Activated CD4-positive, alpha-beta memory T cell treated with anti-CD3 and anti-CD28 coated beads, Interleukin-2, amount 10 ng/mL, durations not matched to agents 7 days and 5 days (primary cell): Measurements from ENCODE around the gene ERN2. TPM values are rescaled to one million over a fixed set of nuclear protein-coding genes. Genes with fewer than 3 reads are reported as not detected.

Experiments
- CTCF ChIA-PET: fragments of 350-600 bp; sonication (Branson Sonifier 250); formaldehyde crosslinking; loops from one replicate; lab custom pipeline; 2021; ENCODE audit warnings: antibody characterized with exemption, inconsistent platforms; lab: Charles Lee
- POLR2A ChIA-PET: fragments of 350-600 bp; sonication (Branson Sonifier 250); formaldehyde crosslinking; loops from one replicate; lab custom pipeline; 2021; ENCODE audit warnings: antibody characterized with exemption; lab: Charles Lee
- DNase-seq: peaks from one replicate; pipeline ENCODE4 v3.0.0-alpha.2; 2020
- H3K27ac Mint-ChIP-seq: one replicate; pipeline ENCODE4 v1.8.0; 2021; ENCODE audit warnings: mild to moderate bottlenecking, mixed read lengths
- H3K27me3 Mint-ChIP-seq: one replicate; pipeline ENCODE4 v1.8.0; 2021; ENCODE audit warnings: mixed read lengths
- H3K36me3 Mint-ChIP-seq: one replicate; pipeline ENCODE4 v1.8.0; 2021; ENCODE audit warnings: low read depth, mixed read lengths
- H3K4me1 Mint-ChIP-seq: one replicate; pipeline ENCODE4 v1.8.0; 2021; ENCODE audit warnings: mixed read lengths
- H3K4me3 Mint-ChIP-seq: one replicate; pipeline ENCODE4 v1.8.0; 2021; ENCODE audit warnings: mild to moderate bottlenecking, mixed read lengths
- H3K9me3 Mint-ChIP-seq: one replicate; pipeline ENCODE4 v1.8.0; 2021; ENCODE audit warnings: mixed read lengths
- total RNA-seq, 2 experiments: library from RNA; stranded (reverse); gene quantifications; one replicate each; pipeline ENCODE4 v1.2.3, GENCODE V29; 2021

ERN2 gene
- total RNA-seq, 2 experiments from 2014 or later = not detected

GRCh38 chr16:23673971-23674614 is 38.9 kb downstream of the ERN2 start:
- H3K4me3 Mint-ChIP-seq = no peak overlapping the region
- H3K4me1 Mint-ChIP-seq = peaks cover 36% of the 10 kb centered on the region
- H3K27ac Mint-ChIP-seq = no peak overlapping the region
- ChIA-PET CTCF (interaction anchor here (0.5 kb wide), 1 partner anchor 1137 kb away, joined by 4 read pairs; no protein-coding TSS in a partner anchor), POLR2A (interaction anchor here (1.0 kb wide), 1 partner anchor 12 kb away, joined by 3 read pairs; no protein-coding TSS in a partner anchor)
- no peaks in the 10 kb centered on the region for H3K27me3 Mint-ChIP-seq
- no peak for DNase-seq
- peaks cover 39% of the 10 kb centered on the region for H3K36me3 Mint-ChIP-seq
- no peaks in the 10 kb centered on the region for H3K9me3 Mint-ChIP-seq

- ChIA-PET POLR2A (interaction anchor here (0.7 to 4.7 kb wide), 7 partner anchors 9 to 166 kb away, joined by 3 to 39 read pairs (median 3); partner anchors contain the start of genes DCTN5, PALB2 and PLK1), CTCF (interaction anchor here (1.4 to 2.6 kb wide), 4 partner anchors 9 to 57 kb away, joined by 3 to 12 read pairs (median 6); partner anchors contain the start of gene PLK1)
- Mint-ChIP-seq H3K27me3 (no peaks in the 10 kb centered on the region), H3K4me3 (no peak overlapping the region), H3K36me3 (peaks cover 73% of the 10 kb centered on the region), H3K4me1 (peaks cover 27% of the 10 kb centered on the region), H3K9me3 (no peaks in the 10 kb centered on the region), H3K27ac (peak overlapping the region; percentile 70)
- peak; percentile 78 for DNase-seq
Observed at GRCh38 chr16:23670137-23670776, 42.8 kb downstream of the ERN2 start.

GRCh38 chr16:23668873-23669272 is 44.1 kb downstream of the ERN2 start:
- peaks cover 82% of the 10 kb centered on the region for H3K36me3 Mint-ChIP-seq
- POLR2A ChIA-PET = interaction anchor here (4.7 kb wide), 1 partner anchor 10 kb away, joined by 39 read pairs; the partner anchor contains the start of gene PLK1
- DNase-seq = no peak
- H3K4me1 Mint-ChIP-seq = peaks cover 28% of the 10 kb centered on the region
- no peak overlapping the region for H3K4me3 Mint-ChIP-seq
- no peaks in the 10 kb centered on the region for H3K27me3 Mint-ChIP-seq
- no peak overlapping the region for H3K27ac Mint-ChIP-seq
- CTCF ChIA-PET = interaction anchor here (1.4 to 2.6 kb wide), 3 partner anchors 10 to 29 kb away, joined by 5 to 12 read pairs (median 7); partner anchors contain the start of gene PLK1
- no peaks in the 10 kb centered on the region for H3K9me3 Mint-ChIP-seq

- ChIA-PET CTCF (interaction anchor here (0.6 to 2.6 kb wide), 3 partner anchors 11 to 68 kb away, joined by 3 to 12 read pairs (median 7); partner anchors contain the start of gene PLK1), POLR2A (interaction anchor here (1.3 to 4.7 kb wide), 2 partner anchors 11 to 160 kb away, joined by 3 to 39 read pairs; partner anchors contain the start of gene PLK1)
- Mint-ChIP-seq H3K4me3 (no peak overlapping the region), H3K27me3 (no peaks in the 10 kb centered on the region), H3K27ac (no peak overlapping the region), H3K4me1 (peaks cover 32% of the 10 kb centered on the region), H3K9me3 (no peaks in the 10 kb centered on the region), H3K36me3 (peaks cover 80% of the 10 kb centered on the region)
- no peak for DNase-seq
Observed at GRCh38 chr16:23668225-23668624, 44.8 kb downstream of the ERN2 start.

- no peaks in the 10 kb centered on the region for H3K9me3 Mint-ChIP-seq
- no peak overlapping the region for H3K4me3 Mint-ChIP-seq
- H3K27ac Mint-ChIP-seq = no peak overlapping the region
- H3K4me1 Mint-ChIP-seq = peaks cover 35% of the 10 kb centered on the region
- ChIA-PET CTCF (interaction anchor here (0.8 kb wide), 1 partner anchor 17 kb away, joined by 3 read pairs; no protein-coding TSS in a partner anchor), POLR2A (interaction anchor here (1.3 to 4.7 kb wide), 2 partner anchors 12 to 159 kb away, joined by 3 to 39 read pairs; partner anchors contain the start of gene PLK1)
- peaks cover 88% of the 10 kb centered on the region for H3K36me3 Mint-ChIP-seq
- DNase-seq = no peak
- no peaks in the 10 kb centered on the region for H3K27me3 Mint-ChIP-seq
Observed at GRCh38 chr16:23667355-23667659, 45.7 kb downstream of the ERN2 start.

GRCh38 chr16:23666571-23667354 is 46.3 kb downstream of the ERN2 start:
- no peak for DNase-seq
- Mint-ChIP-seq H3K4me1 (peaks cover 35% of the 10 kb centered on the region), H3K9me3 (no peaks in the 10 kb centered on the region), H3K27me3 (no peaks in the 10 kb centered on the region), H3K36me3 (peaks cover 88% of the 10 kb centered on the region), H3K4me3 (no peak overlapping the region), H3K27ac (no peak overlapping the region)
- ChIA-PET POLR2A (interaction anchor here (0.6 to 4.7 kb wide), 2 partner anchors 12 to 26 kb away, joined by 3 to 39 read pairs; partner anchors contain the start of genes DCTN5, PALB2 and PLK1), CTCF (interaction anchor here (0.8 kb wide), 1 partner anchor 16 kb away, joined by 3 read pairs; no protein-coding TSS in a partner anchor)

GRCh38 chr16:23663918-23664317 is 49.1 kb downstream of the ERN2 start:
- peaks cover 12% of the 10 kb centered on the region for H3K4me1 Mint-ChIP-seq
- no peaks in the 10 kb centered on the region for H3K9me3 Mint-ChIP-seq
- no peaks in the 10 kb centered on the region for H3K27me3 Mint-ChIP-seq
- H3K27ac Mint-ChIP-seq = no peak overlapping the region
- H3K4me3 Mint-ChIP-seq = no peak overlapping the region
- ChIA-PET CTCF (interaction anchor here (0.9 kb wide), 1 partner anchor 67 kb away, joined by 3 read pairs; the partner anchor contains the start of gene NDUFAB1), POLR2A (interaction anchor here (0.6 to 1.2 kb wide), 2 partner anchors 14 to 386 kb away, joined by 3 to 5 read pairs; no protein-coding TSS in a partner anchor)
- no peak for DNase-seq
- peaks cover 95% of the 10 kb centered on the region for H3K36me3 Mint-ChIP-seq

- POLR2A ChIA-PET = interaction anchor here (1.0 to 3.0 kb wide), 2 partner anchors 11 to 26 kb away, joined by 3 to 17 read pairs; partner anchors contain the start of genes DCTN5, PALB2 and PLK1
- no peak overlapping the region for H3K27ac Mint-ChIP-seq
- H3K4me3 Mint-ChIP-seq = no peak overlapping the region
- no peaks in the 10 kb centered on the region for H3K9me3 Mint-ChIP-seq
- H3K4me1 Mint-ChIP-seq = peaks cover 25% of the 10 kb centered on the region
- peaks cover 51% of the 10 kb centered on the region for H3K36me3 Mint-ChIP-seq
- no peak for DNase-seq
- no peaks in the 10 kb centered on the region for H3K27me3 Mint-ChIP-seq
- CTCF ChIA-PET = interaction anchor here (0.6 kb wide), 1 partner anchor 156 kb away, joined by 3 read pairs; no protein-coding TSS in a partner anchor
Observed at GRCh38 chr16:23651943-23652468, 61.0 kb downstream of the ERN2 start.

- H3K27ac Mint-ChIP-seq = no peak overlapping the region
- POLR2A ChIA-PET = interaction anchor here (1.0 to 3.0 kb wide), 2 partner anchors 10 to 27 kb away, joined by 3 to 17 read pairs; partner anchors contain the start of genes DCTN5, PALB2 and PLK1
Observed at GRCh38 chr16:23650674-23651416, 62.2 kb downstream of the ERN2 start.

GRCh38 chr16:23642246-23642774 is 70.7 kb downstream of the ERN2 start:
- no peak for DNase-seq
- Mint-ChIP-seq H3K4me3 (peak overlapping the region; percentile 98), H3K9me3 (no peaks in the 10 kb centered on the region), H3K36me3 (peaks cover 57% of the 10 kb centered on the region), H3K27ac (peak overlapping the region; percentile 95), H3K27me3 (no peaks in the 10 kb centered on the region), H3K4me1 (peaks cover 50% of the 10 kb centered on the region)
- ChIA-PET CTCF (interaction anchor here (2.1 kb wide), 1 partner anchor 27 kb away, joined by 7 read pairs; no protein-coding TSS in a partner anchor), POLR2A (interaction anchor here (0.6 to 2.7 kb wide), 10 partner anchors 9 to 84 kb away, joined by 3 to 38 read pairs (median 5); partner anchors contain the start of genes EARS2, PLK1 and UBFD1)

More at GRCh38 chr16:23650674-23651416, 62.2 kb downstream of the ERN2 start:
- Mint-ChIP-seq H3K4me1 (peaks cover 32% of the 10 kb centered on the region), H3K27me3 (no peaks in the 10 kb centered on the region), H3K36me3 (peaks cover 57% of the 10 kb centered on the region), H3K9me3 (no peaks in the 10 kb centered on the region), H3K4me3 (no peak overlapping the region)
- DNase-seq = no peak
- CTCF ChIA-PET = interaction anchor here (1.1 kb wide), 1 partner anchor 16 kb away, joined by 3 read pairs; no protein-coding TSS in a partner anchor
